HG03439 (cell line): ENCODE data around the gene PAX3.

Experiments
- ATAC-seq: cut with Tn5 transposase; IDR thresholded peaks from one replicate; pipeline ENCODE4 v1.9.1; 2021; ENCODE audit warnings: mild to moderate bottlenecking, moderate library complexity; ENCODE audit not compliant: unreplicated experiment

Gene PAX3

GRCh38 chr2:222299906-222300725, 1.3 kb upstream of the PAX3 start:
- ATAC-seq: no peak

GRCh38 chr2:222298001-222298310, 842 bp downstream of the PAX3 start:
- ATAC-seq: no peak

- no peak for ATAC-seq
These were observed 1.2 kb downstream of the PAX3 start for GRCh38 chr2:222297600-222297935.

- ATAC-seq: no peak
These were observed 1.7 kb downstream of the PAX3 start for GRCh38 chr2:222296911-222297599.

GRCh38 chr2:222296311-222296741, 2.5 kb downstream of the PAX3 start:
- no peak for ATAC-seq

- no peak for ATAC-seq
These were observed 3.3 kb downstream of the PAX3 start for GRCh38 chr2:222295368-222296062.

GRCh38 chr2:222294996-222295367, 3.8 kb downstream of the PAX3 start:
- no peak for ATAC-seq

GRCh38 chr2:222293660-222294630, 4.9 kb downstream of the PAX3 start:
- no peak for ATAC-seq

GRCh38 chr2:222292149-222293134, 6.4 kb downstream of the PAX3 start:
- no peak for ATAC-seq

- no peak for ATAC-seq
These were observed 7.3 kb downstream of the PAX3 start for GRCh38 chr2:222291485-222291841.

- no peak for ATAC-seq
These were observed 7.9 kb downstream of the PAX3 start for GRCh38 chr2:222290736-222291484.

GRCh38 chr2:222290401-222290735, 8.4 kb downstream of the PAX3 start:
- ATAC-seq: no peak

GRCh38 chr2:222289278-222290160, 9.3 kb downstream of the PAX3 start:
- no peak for ATAC-seq

- ATAC-seq: no peak
These were observed 10.1 kb downstream of the PAX3 start for GRCh38 chr2:222288590-222289277.

- no peak for ATAC-seq
These were observed 10.8 kb downstream of the PAX3 start for GRCh38 chr2:222287862-222288479.

- no peak for ATAC-seq
These were observed 14.3 kb downstream of the PAX3 start for GRCh38 chr2:222284466-222284865.

- ATAC-seq: no peak
These were observed 15.2 kb downstream of the PAX3 start for GRCh38 chr2:222283634-222284033.
